K562 (cell line): ENCODE measurements around the gene CHTOP. TPM values are rescaled to one million over a fixed set of nuclear protein-coding genes. Genes with fewer than 3 reads are reported as not detected.
A peak's percentile ranks its signal among the peaks of the same experiment; 100 is the strongest.

ENCODE experiments used
- ARID1B ChIP-seq: fragments of 450-650 bp; IDR thresholded peaks from 2 replicates; pipeline ENCODE4 v1.6.1; 2016; ENCODE audit warnings: antibody characterized with exemption, mild to moderate bottlenecking, inconsistent platforms
- BACH1 ChIP-seq: fragments of 200-800 bp; sonication (Bioruptor generic); IDR thresholded peaks from 2 replicates; pipeline ENCODE4 v1.6.1; 2016; ENCODE audit warnings: missing genetic modification characterization, missing compliant biosample characterization
- BRD9 ChIP-seq: fragments of 450-650 bp; IDR thresholded peaks from 2 replicates; pipeline ENCODE4 v1.6.1; 2018; ENCODE audit warnings: low read depth; ENCODE audit not compliant: partially characterized antibody
- HCFC1 ChIP-seq: IDR thresholded peaks from 2 replicates; pipeline ENCODE4 v1.6.1; 2012; ENCODE audit warnings: low read depth, low read length, improper control_type of control experiment
- MGA ChIP-seq: fragments of 450-650 bp; IDR thresholded peaks from 2 replicates; pipeline ENCODE4 v1.6.1; 2016; ENCODE audit warnings: mild to moderate bottlenecking, moderate library complexity
- MLLT1 ChIP-seq, 2 experiments: fragments of 450-650 bp; IDR thresholded peaks; 2 replicates each; pipeline ENCODE4 v1.6.1; 2016
- RB1 ChIP-seq: fragments of 450-650 bp; IDR thresholded peaks from 2 replicates; pipeline ENCODE4 v1.6.1; 2017; ENCODE audit warnings: low read depth, mild to moderate bottlenecking
- SUPT5H ChIP-seq: fragments of 450-650 bp; IDR thresholded peaks from 2 replicates; pipeline ENCODE4 v1.6.1; 2016
- TBP ChIP-seq: optimal IDR thresholded peaks from 2 replicates; pipeline ENCODE3; 2011; ENCODE audit warnings: low read depth, low read length, improper control_type of control experiment
- TFAP4 ChIP-seq: sonication (generic); formaldehyde crosslinking; IDR thresholded peaks from 2 replicates; pipeline ENCODE4 v1.8.0; 2022; ENCODE audit warnings: missing genetic modification reagents, mild to moderate bottlenecking, moderate library complexity, borderline replicate concordance
- ZKSCAN1 ChIP-seq: fragments of 150-350 bp; IDR thresholded peaks from 2 replicates; pipeline ENCODE4 v1.6.1; 2016; ENCODE audit warnings: low read depth, low read length
- ZNF384 ChIP-seq: IDR thresholded peaks from 2 replicates; pipeline ENCODE4 v1.6.1; 2012; ENCODE audit warnings: low read depth, low read length, improper control_type of control experiment
- polyA plus RNA-seq, 8 experiments: library from polyadenylated mRNA; depleted of rRNA in 4 of 8; stranded (reverse) in 5 of 8; unstranded in 3 of 8; fragments of >200 nt; fragmentation: Nextera tagmentation in 2 of 8; fragmentation: Illumina TruSeq in 1 of 8; extraction: Ambion mirVana in 2 of 8; extraction: Trizol in 1 of 8; gene quantifications; 2 replicates each; pipeline versions ENCODE4 v1.2.1 to v1.2.3, GENCODE V29; 2011 to 2014; ENCODE audit warnings: inconsistent platforms in 1 of 8, missing spikeins in 1 of 8
- total RNA-seq, 7 experiments: library from RNA; depleted of rRNA in 6 of 7; stranded (reverse); fragments of >200 nt in 6 of 7; fragmentation: Illumina TruSeq in 2 of 7; extraction: Trizol in 2 of 7; gene quantifications; 2 replicates each; pipeline versions ENCODE4 v1.2.1 to v1.2.3, GENCODE V29; 2011 to 2021; ENCODE audit warnings: low replicate concordance in 1 of 7

Gene CHTOP
- total and polyA plus RNA-seq, 9 of the 15 experiments (the other 6 are each of a cell fraction or from before 2014, with no cell fraction given): 10.2 to 91.8 (median 60.8) TPM

GRCh38 chr1:153670859-153671627 lies 37.2 kb downstream of the CHTOP start, which contains the start of gene ILF2 (continued):
- TF ChIP-seq BRD9 (peak; percentile 99), BACH1 (tag) (peak; percentile 93), ZNF384 (peak; percentile 47; the same call in 1 of the 2 replicates), HCFC1 (peak; percentile 53; the same call in 1 of the 2 replicates), ZKSCAN1 (peak; percentile 60), TBP (peak; percentile 100), MLLT1 (IDR thresholded peaks at IDR 0.05) (peak; percentile 16 to 77; a peak in 1 of 4 replicates), TFAP4 (CRISPR knock-in tag) (peak; percentile 42), MGA (peak; percentile 35; the same call in 1 of the 2 replicates), SUPT5H (peak; percentile 97), ARID1B (no peak), RB1 (peak; percentile 30; the same call in 1 of the 2 replicates)
